DMS79 treated with DMSO at 0.1 percent for 48 hours (cell line): ENCODE data around the gene RFLNA.

Source experiments
- DNase-seq: peaks from one replicate; lab custom pipeline; 2025; lab: John Stamatoyannopoulos, UW

RFLNA gene

DNA sequence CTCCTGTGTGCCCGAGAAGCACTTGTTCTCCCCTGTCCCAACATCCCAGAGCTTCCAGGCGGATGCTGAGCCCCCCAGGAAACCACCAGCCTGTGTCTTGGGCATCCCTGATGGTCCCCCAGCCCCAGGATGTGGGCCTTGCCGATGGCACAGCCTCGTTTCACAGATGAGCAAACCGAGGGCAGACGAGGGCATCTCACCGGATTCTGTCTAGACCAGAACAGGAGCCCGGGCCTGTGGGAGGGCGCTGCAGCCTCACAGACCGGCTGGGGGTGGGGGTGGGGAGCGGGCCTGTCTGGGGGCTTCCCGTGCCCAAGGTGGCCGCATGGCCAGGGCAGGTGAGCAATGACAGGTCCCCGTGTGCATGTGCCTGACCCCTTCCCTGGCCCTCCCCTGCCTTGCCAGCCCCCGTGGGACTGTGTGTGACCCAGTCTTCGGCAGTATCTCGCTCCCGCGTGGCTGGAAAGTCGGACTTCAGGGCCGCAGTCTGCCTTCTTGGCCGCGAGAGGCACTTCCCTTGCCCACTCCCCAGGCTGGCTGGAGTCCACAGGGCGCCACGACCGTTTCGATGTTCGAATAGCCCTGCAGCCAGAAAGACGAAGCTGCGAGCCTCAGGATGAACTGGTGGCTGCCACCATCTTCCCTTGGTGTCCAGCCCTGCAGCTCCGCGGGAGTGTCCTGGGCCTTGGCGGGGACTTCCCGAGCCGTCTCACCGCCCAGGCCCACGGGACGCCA is 8.9 kb downstream of the RFLNA start:
- DNase-seq, result no peak

DNA sequence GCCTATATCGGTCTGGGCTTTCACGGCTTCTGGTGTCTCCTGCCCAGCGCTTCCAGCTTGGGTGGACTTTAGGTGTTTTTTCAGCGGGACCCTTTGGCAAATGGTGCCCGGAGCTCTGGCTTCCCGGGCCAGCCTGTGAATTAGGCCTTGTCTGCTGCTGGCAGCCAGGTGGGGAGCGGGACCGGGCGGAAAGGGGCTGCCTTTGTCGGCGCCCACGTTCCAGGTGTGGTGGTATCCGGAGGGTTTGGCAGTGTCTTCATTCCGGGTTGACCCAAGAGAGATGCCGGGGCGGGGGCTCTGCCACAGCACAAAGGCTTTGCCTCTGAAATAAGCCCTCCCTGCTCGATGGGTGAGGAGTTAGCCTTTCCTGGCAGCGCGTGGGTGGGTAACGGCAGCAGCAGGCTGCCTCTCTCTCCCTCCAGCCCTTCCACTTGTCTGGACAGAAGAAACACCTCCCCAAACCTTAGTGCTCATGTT is 9.5 kb downstream of the RFLNA start:
- no peak for DNase-seq

GRCh38 chr12:124305136-124305535 is 10.2 kb downstream of the RFLNA start:
- no peak for DNase-seq

DNA sequence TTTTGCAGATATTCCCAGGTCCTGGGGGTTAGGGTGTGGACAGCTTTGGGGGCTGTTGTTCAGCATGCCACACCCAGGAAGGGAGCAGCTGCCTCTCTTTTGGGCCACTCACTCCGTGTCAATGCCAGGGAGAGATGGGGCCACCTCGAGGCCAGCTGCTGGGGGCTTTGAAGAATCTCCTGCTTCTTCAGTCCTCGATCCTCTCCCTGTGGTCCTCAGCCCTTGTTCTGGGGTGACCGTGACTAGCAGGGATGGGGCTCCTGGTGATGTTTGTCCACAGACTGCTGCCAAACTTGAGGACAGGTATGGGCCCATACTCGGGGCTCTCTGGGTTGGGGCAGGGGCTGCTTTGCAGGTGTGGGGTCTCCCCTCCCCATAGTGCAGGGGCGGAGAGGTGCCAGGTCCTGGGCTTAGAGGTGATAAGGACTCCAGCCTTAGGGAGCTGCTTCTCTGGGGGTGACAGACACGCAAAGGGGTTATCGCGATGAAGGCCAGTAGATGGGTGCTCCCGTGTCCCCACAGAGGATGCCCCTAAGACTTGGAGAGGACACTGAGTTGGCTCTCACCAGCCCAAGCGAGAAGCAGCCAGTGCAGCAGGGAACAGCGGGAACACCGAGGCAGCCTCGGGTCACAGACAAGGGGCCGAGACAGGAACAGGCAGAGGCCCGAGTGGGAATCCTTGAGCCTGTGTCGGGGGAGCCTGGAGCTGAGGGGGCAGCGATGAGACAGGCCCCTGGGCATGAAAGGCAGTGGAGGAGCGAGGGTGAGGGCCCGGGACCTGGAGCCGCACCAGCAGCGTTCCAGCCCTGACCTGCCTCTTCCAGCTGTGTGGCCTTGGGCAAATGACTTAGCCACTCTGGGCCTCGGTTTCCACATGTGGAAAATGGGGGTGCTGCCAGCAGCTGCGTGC is 11.1 kb downstream of the RFLNA start:
- DNase-seq, result no peak

- DNase-seq, result no peak
Observed at GRCh38 chr12:124306686-124307555, 12.0 kb downstream of the RFLNA start.

GRCh38 chr12:124307556-124307825 is 12.6 kb downstream of the RFLNA start:
- DNase-seq, result no peak

DNA sequence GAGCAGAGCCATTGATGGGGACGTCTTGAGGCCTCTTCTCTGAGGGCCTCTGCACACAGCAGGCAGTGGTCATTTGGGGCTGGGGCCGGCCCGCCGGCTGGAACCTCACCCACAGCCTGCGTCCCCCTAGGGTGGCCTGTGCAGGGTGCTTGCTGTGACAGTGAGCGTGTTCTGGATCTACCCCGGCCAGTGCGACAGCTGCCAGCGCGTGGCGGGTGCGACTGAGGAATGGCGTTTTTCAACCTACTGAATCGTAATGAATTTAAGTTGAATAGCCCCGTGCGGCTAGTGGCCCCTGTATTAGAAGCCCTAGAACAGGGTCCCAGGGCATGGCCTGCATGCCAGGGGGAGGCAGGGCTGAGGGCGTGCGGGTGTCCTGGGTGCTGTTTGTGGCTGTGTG is 13.8 kb downstream of the RFLNA start:
- DNase-seq, result no peak

GRCh38 chr12:124309231-124309630 is 14.3 kb downstream of the RFLNA start:
- DNase-seq, result no peak

- no peak for DNase-seq
Observed at GRCh38 chr12:124309744-124310143, 14.9 kb downstream of the RFLNA start.

GRCh38 chr12:124310178-124310577 is 15.3 kb downstream of the RFLNA start:
- DNase-seq, result no peak

DNA sequence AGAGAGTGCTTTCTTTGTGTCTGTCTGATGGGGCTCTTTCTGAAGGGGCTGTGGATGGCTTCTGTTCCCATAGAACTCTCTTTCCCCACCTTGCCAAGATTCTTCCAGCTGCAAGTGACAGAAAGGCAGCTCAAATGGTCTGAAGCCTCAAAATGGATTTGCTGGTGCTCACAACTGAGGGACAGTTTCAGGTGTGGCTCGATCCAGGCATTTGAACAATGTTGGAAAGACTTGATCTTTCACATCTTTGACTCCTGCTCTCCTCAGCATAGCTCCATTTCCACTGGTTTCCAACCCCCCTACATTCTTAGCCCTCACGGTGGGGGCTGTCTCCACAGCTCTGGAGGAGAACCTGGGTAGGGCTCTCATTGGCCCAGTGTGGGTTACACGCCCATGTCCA is 15.9 kb downstream of the RFLNA start:
- DNase-seq, result no peak

DNA sequence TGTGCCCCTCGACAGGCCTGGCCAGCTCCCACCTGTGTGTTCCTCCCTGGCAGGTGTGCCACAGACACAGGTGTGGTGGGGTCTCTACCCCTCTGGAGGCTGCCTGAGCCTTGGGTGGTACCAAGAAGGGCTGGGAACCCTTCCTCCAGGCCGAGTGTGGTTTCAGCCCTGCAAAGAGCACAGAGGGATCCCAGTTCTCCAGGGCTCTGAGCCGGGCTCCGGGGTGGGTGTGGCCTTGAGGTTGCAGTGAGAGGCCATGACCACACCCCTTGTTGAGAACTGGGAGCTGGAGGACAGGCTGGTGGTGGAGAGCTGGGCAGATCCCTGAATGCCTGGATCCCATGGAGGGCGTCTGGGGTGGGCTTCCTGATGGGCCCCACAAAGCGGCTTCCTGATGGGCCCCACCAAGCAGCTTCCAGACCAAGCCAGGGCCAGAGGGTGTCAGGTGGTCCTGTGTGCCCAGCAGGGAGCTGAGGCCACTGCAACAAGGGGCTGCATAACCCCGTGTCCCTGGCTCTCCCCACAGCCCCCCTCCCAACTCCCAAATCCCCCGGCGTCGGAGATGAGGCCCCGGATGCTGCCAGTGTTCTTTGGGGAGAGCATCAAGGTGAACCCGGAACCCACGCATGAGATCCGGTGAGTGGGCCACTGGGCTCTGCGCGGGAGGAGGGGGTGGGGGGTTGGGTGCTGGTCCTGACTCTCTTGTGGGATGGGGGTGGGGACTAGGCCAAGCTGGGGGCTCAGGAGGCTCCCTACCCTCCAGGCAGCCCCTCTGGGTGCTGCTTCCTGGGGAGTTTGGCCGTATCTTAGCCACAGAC is 16.6 kb downstream of the RFLNA start:
- DNase-seq, result no peak

DNA sequence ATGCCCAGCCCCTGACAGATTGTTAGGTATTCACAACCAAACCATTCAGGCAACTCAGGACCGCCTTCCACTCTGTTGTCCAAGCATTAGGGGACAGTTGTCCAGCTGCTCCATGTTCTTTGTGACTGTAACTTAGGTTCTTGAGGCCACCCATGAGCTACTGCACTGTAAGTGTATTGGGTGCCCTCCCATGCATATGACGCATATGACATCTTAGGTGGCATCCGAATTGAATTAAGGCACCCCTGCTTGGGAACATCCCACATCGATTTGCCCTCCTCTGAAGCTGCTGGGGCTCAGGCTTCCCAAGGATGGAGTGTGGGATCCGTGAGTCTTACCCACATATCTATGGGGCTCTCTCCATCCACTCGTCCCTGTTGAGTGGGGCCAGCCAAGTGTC is 17.7 kb downstream of the RFLNA start:
- DNase-seq, result no peak

DNA sequence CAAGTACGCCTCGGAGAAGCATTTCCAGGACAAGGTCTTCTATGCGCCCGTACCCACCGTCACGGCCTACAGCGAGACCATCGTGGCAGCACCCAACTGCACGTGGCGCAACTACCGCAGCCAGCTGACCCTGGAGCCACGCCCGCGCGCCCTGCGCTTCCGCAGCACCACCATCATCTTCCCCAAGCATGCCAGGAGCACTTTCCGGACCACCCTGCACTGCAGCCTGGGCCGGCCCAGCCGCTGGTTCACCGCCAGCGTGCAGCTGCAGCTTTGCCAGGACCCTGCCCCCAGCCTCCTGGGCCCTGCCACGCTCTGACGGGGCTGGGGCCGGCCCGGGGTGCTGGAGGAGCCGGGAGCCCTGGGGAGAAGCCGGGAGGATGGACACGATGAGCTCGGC is 19.3 kb downstream of the RFLNA start:
- DNase-seq, result no peak

DNA sequence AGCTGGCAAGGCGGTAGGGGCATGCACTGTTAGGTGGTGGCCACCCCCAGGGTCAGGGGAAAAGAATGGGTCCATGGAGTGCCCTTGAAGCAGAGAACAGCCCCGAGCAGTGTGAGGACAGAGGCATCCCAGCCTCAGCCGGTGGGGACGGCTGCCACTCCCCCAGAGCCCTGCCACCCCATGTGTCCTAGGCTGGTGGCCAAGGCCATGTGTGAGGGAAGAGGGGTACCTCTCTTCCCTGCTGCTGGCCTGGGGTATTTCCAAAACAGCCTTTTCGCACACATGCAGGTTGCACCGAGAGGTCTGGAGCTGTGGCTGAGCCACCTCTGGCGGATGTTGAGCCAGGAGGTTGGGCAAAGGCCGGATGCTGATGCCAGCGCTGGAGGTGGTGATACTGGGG is 19.9 kb downstream of the RFLNA start:
- DNase-seq, result no peak

GRCh38 chr12:124315372-124316044 is 20.6 kb downstream of the RFLNA start:
- peak; percentile 70 for DNase-seq

DNA sequence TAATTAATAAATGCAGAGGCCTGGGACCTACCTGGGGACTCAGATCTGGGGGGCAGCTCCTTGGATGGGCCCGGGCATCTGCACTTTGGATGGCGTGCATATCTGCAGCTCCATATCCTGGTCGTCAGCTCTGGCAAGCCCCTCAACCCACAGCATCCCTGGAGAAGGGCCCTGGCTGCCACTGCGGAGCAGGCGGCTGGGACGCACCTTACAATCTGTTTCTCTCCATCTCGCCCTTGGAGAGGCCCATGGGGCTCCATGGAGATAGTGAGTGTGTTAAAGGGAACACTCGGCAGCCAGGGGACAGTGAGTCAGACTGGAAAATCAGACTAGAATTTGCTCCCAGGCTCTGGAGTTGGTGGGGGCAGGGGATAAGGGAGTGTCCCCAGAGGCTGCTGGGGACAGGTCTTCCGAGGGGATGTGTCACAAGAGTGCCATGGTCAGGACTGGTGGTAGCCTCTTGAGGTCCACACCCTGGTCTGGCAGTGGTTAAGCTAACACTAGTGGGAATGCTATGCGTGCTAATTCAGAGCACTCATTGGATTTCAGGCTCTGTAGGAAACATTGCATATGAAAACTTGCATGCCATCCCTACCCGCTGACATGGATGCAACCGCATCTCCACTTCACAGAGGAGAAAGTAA is 21.5 kb downstream of the RFLNA start:
- DNase-seq, result no peak

DNA sequence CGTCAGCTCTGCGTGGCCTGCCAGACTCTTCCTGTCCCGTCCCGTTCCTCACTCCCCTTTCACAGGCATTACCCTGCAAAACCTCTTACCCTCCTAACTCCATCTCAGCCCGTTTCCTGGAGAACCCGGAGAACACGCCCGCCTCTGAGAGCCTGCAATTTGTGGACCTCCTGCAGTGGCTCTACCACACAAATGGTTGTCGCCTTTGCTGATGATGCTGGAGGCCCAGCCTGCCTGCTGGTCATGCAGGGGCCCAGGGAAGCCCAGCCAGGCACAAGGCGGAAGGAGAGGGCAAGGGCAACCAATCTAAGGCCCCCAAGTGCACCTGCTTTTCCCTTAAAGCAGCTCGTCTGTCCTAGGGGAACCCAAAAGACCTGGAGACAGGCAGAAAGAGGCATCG is 22.5 kb downstream of the RFLNA start:
- DNase-seq, result no peak

GRCh38 chr12:124318278-124319020 is 23.6 kb downstream of the RFLNA start:
- DNase-seq, result no peak
